SJSA1 (cell line): ENCODE measurements around the gene FKBP1A. TPM values are rescaled to one million over a fixed set of nuclear protein-coding genes. Genes with fewer than 3 reads are reported as not detected.

Experiments
- DNase-seq, 2 experiments: peaks; one replicate each; pipeline ENCODE4 v3.0.0-alpha.2; 2015 to 2020; ENCODE audit warnings: low spot score in 2 of 2, low read depth in 1 of 2
- H3K27ac ChIP-seq: fragments of 250-450 bp; sonication (Bioruptor Pico); 2 replicates; pipeline ENCODE4 v1.5.1; 2020; ENCODE audit warnings: mild to moderate bottlenecking, moderate library complexity
- H3K27me3 ChIP-seq: fragments of 250-450 bp; sonication (Bioruptor Pico); replicated peaks from 2 replicates; pipeline ENCODE4 v1.5.1; 2020; ENCODE audit warnings: mild to moderate bottlenecking, moderate library complexity
- H3K36me3 ChIP-seq: fragments of 250-450 bp; sonication (Bioruptor Pico); 2 replicates; pipeline ENCODE4 v1.5.1; 2020; ENCODE audit warnings: mild to moderate bottlenecking
- H3K4me1 ChIP-seq: fragments of 250-450 bp; sonication (Bioruptor Pico); replicated peaks from 2 replicates; pipeline ENCODE4 v1.6.1; 2021; ENCODE audit warnings: mild to moderate bottlenecking
- H3K4me3 ChIP-seq: fragments of 250-450 bp; sonication (Bioruptor Pico); 2 replicates; pipeline ENCODE4 v1.5.1; 2020; ENCODE audit warnings: mild to moderate bottlenecking
- H3K9me3 ChIP-seq: fragments of 250-450 bp; sonication (Bioruptor Pico); replicated peaks from 2 replicates; pipeline ENCODE4 v1.5.1; 2020; ENCODE audit warnings: mild to moderate bottlenecking
- total RNA-seq: library from RNA; depleted of rRNA; stranded (reverse); fragments of >200 nt; shearing (Covaris generic); gene quantifications from 2 replicates; pipeline ENCODE4 v1.2.3, GENCODE V29; 2014

The FKBP1A gene
- total RNA-seq, 1 experiment from 2014 or later, result 75.3 TPM

GRCh38 chr20:1388741-1389483 lies 3.9 kb downstream of the FKBP1A start:
- Histone ChIP-seq H3K9me3 (no peaks in the 10 kb centered on the region), H3K36me3 (peaks cover 36% of the 10 kb centered on the region), H3K27me3 (no peaks in the 10 kb centered on the region), H3K27ac (no peak overlapping the region), H3K4me1 (peaks cover 34% of the 10 kb centered on the region), H3K4me3 (no peak overlapping the region)
- DNase-seq, result no peak

DNA sequence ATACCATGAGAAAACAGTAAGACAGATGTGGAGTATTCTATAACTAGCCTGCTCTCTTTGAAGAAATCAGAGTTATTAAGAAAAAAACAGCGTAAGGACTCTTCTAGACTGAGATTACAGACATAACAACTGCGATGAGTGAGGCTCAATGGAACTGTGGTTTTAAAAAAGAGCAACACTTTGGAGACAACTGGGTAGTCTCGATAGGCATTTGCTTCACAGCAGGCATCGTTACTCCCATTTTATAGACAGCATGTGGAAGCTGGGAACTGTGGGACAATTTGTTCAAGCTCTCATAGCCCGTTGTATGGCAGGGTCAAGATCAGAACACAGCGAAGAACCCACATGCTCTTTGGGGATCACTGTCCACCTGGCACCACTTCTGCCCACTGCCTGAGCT lies 4.6 kb downstream of the FKBP1A start:
- no peak overlapping the region for H3K27ac ChIP-seq
- H3K4me1 ChIP-seq, result peaks cover 31% of the 10 kb centered on the region
- no peaks in the 10 kb centered on the region for H3K27me3 ChIP-seq
- H3K9me3 ChIP-seq, result no peaks in the 10 kb centered on the region
- no peak for DNase-seq
- H3K4me3 ChIP-seq, result no peak overlapping the region
- peaks cover 37% of the 10 kb centered on the region for H3K36me3 ChIP-seq

GRCh38 chr20:1386323-1386722 lies 6.5 kb downstream of the FKBP1A start:
- peaks cover 23% of the 10 kb centered on the region for H3K4me1 ChIP-seq
- H3K9me3 ChIP-seq, result no peaks in the 10 kb centered on the region
- H3K27me3 ChIP-seq, result no peaks in the 10 kb centered on the region
- peaks cover 45% of the 10 kb centered on the region for H3K36me3 ChIP-seq
- no peak for DNase-seq
- no peak overlapping the region for H3K4me3 ChIP-seq
- H3K27ac ChIP-seq, result no peak overlapping the region

DNA sequence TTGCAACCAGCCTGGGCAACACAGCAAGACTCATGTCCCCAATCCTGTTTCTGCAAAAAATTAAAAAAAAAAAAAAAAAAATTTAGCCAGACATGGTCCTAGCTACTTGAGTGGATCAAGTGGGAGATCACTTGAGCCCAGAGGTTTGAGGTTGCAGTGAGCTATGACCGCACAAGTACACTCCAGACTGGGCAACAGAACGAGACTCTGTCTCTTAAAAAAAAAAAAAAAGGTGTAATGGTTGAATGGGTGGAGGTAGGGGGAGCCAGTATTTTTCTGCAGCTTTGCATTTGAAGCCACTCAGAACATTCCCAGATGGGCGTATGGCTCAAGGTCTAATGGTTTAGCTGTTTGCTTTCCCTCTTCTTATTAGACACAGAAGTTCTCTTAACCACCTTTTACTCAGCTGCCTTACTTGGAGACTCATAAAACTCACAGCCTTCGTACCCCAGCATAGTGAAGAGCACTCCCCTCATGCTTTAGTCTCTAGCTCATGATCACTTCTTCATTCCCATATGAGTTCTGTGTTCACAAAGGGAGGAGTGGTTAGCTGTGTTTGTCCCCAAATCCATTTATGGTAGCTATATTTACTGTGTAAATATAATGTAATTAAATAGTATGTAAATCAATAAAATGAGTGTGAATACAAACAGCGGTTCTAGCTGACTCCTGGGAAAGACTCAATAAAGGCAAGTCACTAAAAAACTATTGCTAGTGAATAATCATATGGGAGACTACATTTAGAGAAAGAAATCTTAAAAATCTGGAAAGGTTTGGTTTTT lies 9.0 kb downstream of the FKBP1A start:
- peaks cover 15% of the 10 kb centered on the region for H3K4me1 ChIP-seq
- DNase-seq, result no peak
- no peak overlapping the region for H3K27ac ChIP-seq
- peaks cover 44% of the 10 kb centered on the region for H3K36me3 ChIP-seq
- H3K9me3 ChIP-seq, result no peaks in the 10 kb centered on the region
- no peaks in the 10 kb centered on the region for H3K27me3 ChIP-seq
- H3K4me3 ChIP-seq, result no peak overlapping the region

- DNase-seq, result no peak
- Histone ChIP-seq H3K4me3 (no peak overlapping the region), H3K9me3 (no peaks in the 10 kb centered on the region), H3K4me1 (peaks cover 18% of the 10 kb centered on the region), H3K27me3 (no peaks in the 10 kb centered on the region), H3K27ac (no peak overlapping the region), H3K36me3 (peaks cover 39% of the 10 kb centered on the region)
Observed at GRCh38 chr20:1382670-1383069, 10.2 kb downstream of the FKBP1A start.

DNA sequence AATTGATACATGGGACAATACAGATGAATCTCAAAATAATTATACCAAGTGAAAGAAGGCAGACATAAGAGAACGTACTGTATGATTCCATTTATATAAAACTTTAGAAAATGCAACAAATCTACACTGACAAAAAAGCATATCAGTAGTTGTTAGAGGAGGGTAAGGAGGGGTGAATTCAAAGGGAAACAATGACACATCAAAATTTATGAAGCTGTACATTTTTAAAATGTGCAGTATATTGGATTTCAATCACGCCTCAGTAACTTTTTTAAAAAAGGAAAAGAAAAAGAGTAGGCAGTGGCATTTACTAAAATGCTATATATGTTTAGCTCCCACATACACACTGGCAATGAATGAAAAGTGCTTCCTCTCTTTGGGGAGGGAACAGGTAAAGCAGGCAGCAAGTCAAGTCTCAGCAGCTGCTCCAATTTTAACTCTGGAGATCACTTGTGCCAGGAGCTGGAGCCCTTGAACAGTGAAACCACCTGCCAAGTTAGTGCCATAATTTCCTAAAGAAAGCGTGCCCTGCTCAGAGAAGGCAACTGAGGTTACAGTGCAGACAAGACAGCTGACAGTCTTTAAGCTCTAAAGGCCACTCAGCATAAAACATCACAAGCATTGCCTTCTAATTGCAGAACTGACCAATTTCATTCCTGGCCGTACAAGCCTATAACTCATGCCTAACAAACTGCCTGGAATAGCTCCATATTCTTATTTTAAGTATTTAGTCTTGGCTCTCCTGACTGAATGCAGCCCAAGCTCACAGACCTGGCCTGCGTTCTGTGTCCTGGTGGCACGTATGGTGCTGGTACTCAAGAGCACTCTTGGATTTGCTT lies 10.9 kb downstream of the FKBP1A start:
- H3K9me3 ChIP-seq, result no peaks in the 10 kb centered on the region
- peaks cover 34% of the 10 kb centered on the region for H3K36me3 ChIP-seq
- no peak overlapping the region for H3K4me3 ChIP-seq
- no peak for DNase-seq
- peaks cover 20% of the 10 kb centered on the region for H3K4me1 ChIP-seq
- no peaks in the 10 kb centered on the region for H3K27me3 ChIP-seq
- H3K27ac ChIP-seq, result no peak overlapping the region

DNA sequence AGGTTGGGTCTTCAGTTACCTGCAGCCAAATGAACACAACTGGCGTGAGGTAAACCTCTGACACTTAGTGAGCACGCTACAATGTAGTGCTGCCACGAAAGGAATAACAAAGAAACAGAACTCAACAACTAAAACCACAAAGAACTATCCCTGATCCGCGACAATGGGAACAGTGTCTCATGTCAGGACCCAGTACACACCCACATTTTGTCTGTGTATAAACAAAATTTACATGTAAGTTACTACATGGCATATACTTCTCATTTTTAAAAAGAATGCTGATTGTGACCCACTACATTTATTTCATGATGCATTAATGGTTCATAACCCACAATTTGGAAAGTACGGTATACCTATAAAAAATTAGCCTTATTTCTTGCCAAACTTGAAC lies 14.1 kb downstream of the FKBP1A start:
- no peak overlapping the region for H3K4me3 ChIP-seq
- no peak overlapping the region for H3K27ac ChIP-seq
- H3K4me1 ChIP-seq, result peaks cover 20% of the 10 kb centered on the region
- peaks cover 39% of the 10 kb centered on the region for H3K36me3 ChIP-seq
- H3K27me3 ChIP-seq, result no peaks in the 10 kb centered on the region
- no peaks in the 10 kb centered on the region for H3K9me3 ChIP-seq
- DNase-seq, result no peak

DNA sequence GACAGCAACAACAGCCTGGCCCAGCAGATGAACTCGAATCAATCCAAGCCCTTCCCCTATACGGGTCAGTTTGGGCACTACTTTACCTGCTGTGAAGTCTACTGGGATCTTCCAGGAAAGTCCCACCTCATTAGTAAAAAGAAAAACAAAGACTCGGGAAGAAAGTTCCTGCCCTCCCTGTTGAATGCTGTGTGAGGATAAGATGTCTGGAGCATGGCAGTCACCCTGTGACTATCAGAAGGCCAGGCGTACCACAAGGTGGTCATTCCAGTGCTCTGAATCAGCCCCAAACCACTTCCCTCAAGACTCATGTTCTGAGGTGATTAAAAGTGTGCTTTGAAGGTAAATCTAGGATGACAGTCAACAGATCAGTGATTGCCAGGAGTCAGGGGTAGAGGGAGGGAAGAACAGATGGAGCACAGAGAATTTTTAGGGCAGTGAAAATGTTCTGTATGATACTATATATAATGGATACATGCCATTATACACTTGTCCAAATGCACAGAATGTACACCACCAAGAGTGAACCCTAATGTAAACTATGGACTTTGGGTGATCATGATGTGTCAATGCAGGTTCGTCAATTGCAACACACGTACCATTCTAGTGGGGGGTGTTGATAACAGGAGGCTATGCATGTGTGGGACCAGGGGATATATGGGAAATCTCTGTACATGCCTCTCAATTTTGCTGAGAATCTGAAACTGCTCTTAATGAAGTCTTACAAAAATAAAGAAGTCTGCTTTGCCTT lies 14.7 kb downstream of the FKBP1A start:
- DNase-seq, result peak in 1 of 2 experiments; percentile 37
- Histone ChIP-seq H3K27ac (no peak overlapping the region), H3K4me1 (peaks cover 20% of the 10 kb centered on the region), H3K9me3 (no peaks in the 10 kb centered on the region), H3K27me3 (no peaks in the 10 kb centered on the region), H3K36me3 (peaks cover 45% of the 10 kb centered on the region), H3K4me3 (no peak overlapping the region)

GRCh38 chr20:1377341-1377871 lies 15.4 kb downstream of the FKBP1A start:
- Histone ChIP-seq H3K4me3 (no peak overlapping the region), H3K27ac (no peak overlapping the region)
- DNase-seq, result no peak

GRCh38 chr20:1376408-1377270 lies 16.2 kb downstream of the FKBP1A start:
- no peak overlapping the region for H3K4me3 ChIP-seq
- no peak overlapping the region for H3K27ac ChIP-seq
- no peaks in the 10 kb centered on the region for H3K27me3 ChIP-seq
- H3K4me1 ChIP-seq, result peaks cover 20% of the 10 kb centered on the region
- H3K36me3 ChIP-seq, result peaks cover 53% of the 10 kb centered on the region
- no peaks in the 10 kb centered on the region for H3K9me3 ChIP-seq
- DNase-seq, result no peak

More at GRCh38 chr20:1377341-1377871, 15.4 kb downstream of the FKBP1A start:
- Histone ChIP-seq H3K27me3 (no peaks in the 10 kb centered on the region), H3K36me3 (peaks cover 51% of the 10 kb centered on the region), H3K4me1 (peaks cover 20% of the 10 kb centered on the region), H3K9me3 (no peaks in the 10 kb centered on the region)

GRCh38 chr20:1376007-1376406 lies 16.8 kb downstream of the FKBP1A start:
- Histone ChIP-seq H3K27ac (no peak overlapping the region), H3K9me3 (no peaks in the 10 kb centered on the region), H3K27me3 (no peaks in the 10 kb centered on the region), H3K36me3 (peaks cover 54% of the 10 kb centered on the region), H3K4me3 (no peak overlapping the region), H3K4me1 (peaks cover 20% of the 10 kb centered on the region)
- DNase-seq, result no peak

- H3K27ac ChIP-seq, result no peak overlapping the region
- peaks cover 20% of the 10 kb centered on the region for H3K4me1 ChIP-seq
- H3K4me3 ChIP-seq, result no peak overlapping the region
- no peaks in the 10 kb centered on the region for H3K27me3 ChIP-seq
- no peak for DNase-seq
- peaks cover 54% of the 10 kb centered on the region for H3K36me3 ChIP-seq
- no peaks in the 10 kb centered on the region for H3K9me3 ChIP-seq
Observed at GRCh38 chr20:1375515-1375914, 17.3 kb downstream of the FKBP1A start.
